ENCODE measurements around the gene PPAT.
"Not testable (repeated sequence)": the region's sequence is repeated elsewhere in the genome, so short reads cannot be mapped to it uniquely, and the experiment has no call there.

The PPAT gene

DNA sequence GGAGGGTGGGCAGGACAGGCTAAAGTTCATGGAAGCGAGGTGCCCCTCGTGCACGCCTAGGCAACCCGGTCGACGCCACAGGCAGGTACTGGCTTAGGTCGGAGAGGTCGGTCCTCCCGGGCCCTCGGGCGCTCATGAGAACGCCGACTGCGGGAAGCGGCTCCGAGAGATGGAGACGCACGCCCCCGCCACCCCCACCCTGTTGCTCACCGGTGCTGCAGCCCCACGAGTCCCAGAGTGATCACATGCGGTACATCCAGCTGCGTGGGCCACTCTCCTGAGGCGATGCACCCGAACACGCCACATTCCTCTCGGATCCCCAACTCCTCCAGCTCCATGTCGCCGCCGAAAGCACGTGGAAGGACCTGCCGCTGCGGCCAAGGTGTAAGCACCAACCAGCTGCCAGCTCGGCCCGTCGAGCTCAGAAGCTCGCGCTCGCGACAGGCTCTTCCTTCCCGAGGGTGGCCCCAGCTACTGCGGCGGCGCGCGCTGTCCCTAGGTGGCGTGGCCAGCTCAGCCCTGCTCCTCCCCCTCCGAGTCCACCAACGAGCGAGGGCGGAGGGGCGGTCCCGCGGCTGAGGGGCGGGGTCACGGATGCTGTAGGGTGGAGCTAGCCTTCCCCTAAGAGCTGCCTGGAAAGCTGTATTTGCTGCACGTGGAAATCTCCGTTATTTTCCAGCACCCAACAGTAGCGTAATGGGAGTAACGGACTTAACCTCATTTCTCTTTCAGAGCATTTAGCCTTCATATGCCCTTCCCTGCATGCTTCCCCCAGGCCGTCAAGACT is at the start of gene PPAT:
TSS of gene PPAT (minus strand) at position 476 of the 787 bp plus-strand sequence. CDS start at position 338, 138 bp downstream.
- peaks cover 14 to 18% of the 10 kb centered on the region in 2 donors for H3K4me1 ChIP-seq (ENCODE audit: control insufficient read depth in 1 of 2, insufficient read depth in 2 of 2, low read length in 2 of 2)
- H3K27me3 ChIP-seq (ENCODE audit: control insufficient read depth in 1 of 2, insufficient read depth in 2 of 2, low read length in 2 of 2) = no peaks in the 10 kb centered on the region

DNA sequence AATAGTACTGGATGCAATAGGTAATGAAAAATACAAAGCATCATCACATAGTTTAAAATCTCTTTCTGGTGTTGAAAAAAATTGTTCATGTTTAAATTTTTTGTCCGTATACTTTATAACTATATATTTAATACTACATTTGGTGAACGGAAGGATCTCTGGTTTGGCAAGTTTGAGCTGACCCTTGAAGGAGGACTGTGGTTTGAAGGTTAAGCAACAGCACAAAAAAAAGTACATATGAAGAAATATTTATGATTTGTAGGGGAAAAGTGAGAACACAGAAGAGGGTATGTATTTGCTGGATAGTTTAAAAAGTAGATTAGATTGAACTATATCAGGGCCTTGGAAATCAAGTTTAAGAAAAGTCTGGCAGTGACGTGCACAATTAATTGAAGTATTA is 45.3 kb upstream of the PPAT start:
- Histone ChIP-seq H3K27ac (ENCODE audit: low read depth, low read length) (no peak overlapping the region), H3K36me3 (ENCODE audit: control insufficient read depth in 1 of 2, insufficient read depth in 2 of 2, low read length in 2 of 2) (peaks cover 14 to 81% of the 10 kb centered on the region in 2 donors), H3K9me3 (ENCODE audit: control insufficient read depth in 1 of 2, low read length in 2 of 2) (no peaks in the 10 kb centered on the region), H3K9ac (ENCODE audit: low read depth in 1 of 2, low read length in 2 of 2) (no peak overlapping the region), H3K4me1 (ENCODE audit: control insufficient read depth in 1 of 2, insufficient read depth in 2 of 2, low read length in 2 of 2) (no peaks in the 10 kb centered on the region), H3K27me3 (ENCODE audit: control insufficient read depth in 1 of 2, insufficient read depth in 2 of 2, low read length in 2 of 2) (no peaks in the 10 kb centered on the region), H3K4me3 (ENCODE audit: low read depth in 1 of 2, low read length in 2 of 2) (no peak overlapping the region)

More for the DNA sequence above, at the start of gene PPAT:
- H3K4me3 ChIP-seq (ENCODE audit: low read depth in 1 of 2, low read length in 2 of 2) = peak within 1 kb of the TSS; percentile 92 to 95
- H3K9ac ChIP-seq (ENCODE audit: low read depth in 1 of 2, low read length in 2 of 2) = peak within 1 kb of the TSS; percentile 60 to 82
- no peaks in the 10 kb centered on the region for H3K36me3 ChIP-seq (ENCODE audit: control insufficient read depth in 1 of 2, insufficient read depth in 2 of 2, low read length in 2 of 2)
- peak within 1 kb of the TSS; percentile 95 for H3K27ac ChIP-seq (ENCODE audit: low read depth, low read length)
- H3K9me3 ChIP-seq (ENCODE audit: control insufficient read depth in 1 of 2, low read length in 2 of 2) = no peaks in the 10 kb centered on the region

DNA sequence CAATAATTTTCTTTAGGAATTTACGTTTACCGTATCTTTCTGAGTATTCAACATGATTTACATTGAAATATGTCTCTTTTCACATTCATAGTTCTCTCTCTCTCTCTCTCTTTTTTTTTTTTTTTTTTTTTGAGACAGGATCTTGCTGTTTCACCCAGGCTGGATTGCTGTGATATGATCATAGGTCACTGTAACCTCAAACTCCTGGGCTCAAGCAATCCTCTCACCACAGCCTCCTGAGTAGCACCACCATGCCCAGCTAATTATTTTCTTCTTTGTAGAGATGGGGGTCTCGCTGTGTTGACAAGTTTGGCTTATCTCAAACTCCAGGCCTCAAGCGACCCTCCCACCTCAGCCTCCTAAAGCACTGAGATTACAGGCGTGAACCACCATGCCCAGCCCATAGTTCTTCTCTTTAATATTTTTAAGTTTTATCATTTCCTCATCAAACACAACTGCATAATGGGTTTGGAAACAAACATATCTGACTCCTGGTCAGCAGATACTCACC is 41.8 kb upstream of the PPAT start:
- H3K4me3 ChIP-seq (ENCODE audit: low read depth in 1 of 2, low read length in 2 of 2) = no peak overlapping the region
- no peaks in the 10 kb centered on the region for H3K27me3 ChIP-seq (ENCODE audit: control insufficient read depth in 1 of 2, insufficient read depth in 2 of 2, low read length in 2 of 2)
- peaks cover 30 to 77% of the 10 kb centered on the region in 2 donors for H3K36me3 ChIP-seq (ENCODE audit: control insufficient read depth in 1 of 2, insufficient read depth in 2 of 2, low read length in 2 of 2)
- H3K4me1 ChIP-seq (ENCODE audit: control insufficient read depth in 1 of 2, insufficient read depth in 2 of 2, low read length in 2 of 2) = no peaks in the 10 kb centered on the region
- no peak overlapping the region for H3K27ac ChIP-seq (ENCODE audit: low read depth, low read length)
- no peak overlapping the region for H3K9ac ChIP-seq (ENCODE audit: low read depth in 1 of 2, low read length in 2 of 2)
- no peaks in the 10 kb centered on the region for H3K9me3 ChIP-seq (ENCODE audit: control insufficient read depth in 1 of 2, low read length in 2 of 2)

DNA sequence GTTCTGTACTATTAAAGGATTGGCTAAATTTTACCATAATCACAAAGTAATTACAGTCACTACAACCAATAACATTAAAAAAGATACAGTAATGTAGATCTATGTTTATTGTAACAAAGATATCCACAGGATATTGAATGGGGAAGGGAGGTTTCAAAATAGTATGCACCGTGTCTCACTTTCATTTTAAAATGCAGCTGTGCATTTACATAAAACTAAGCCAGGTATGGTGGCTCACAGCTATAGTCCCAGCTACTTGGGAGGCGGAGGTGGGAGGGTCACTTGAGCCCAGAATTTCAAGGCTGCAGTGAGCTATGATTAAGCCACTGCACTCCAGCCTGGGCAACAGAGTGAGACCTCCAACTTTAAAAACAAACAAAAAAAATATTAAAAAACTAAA is 40.5 kb upstream of the PPAT start:
- Histone ChIP-seq H3K4me1 (ENCODE audit: control insufficient read depth in 1 of 2, insufficient read depth in 2 of 2, low read length in 2 of 2) (no peaks in the 10 kb centered on the region), H3K9me3 (ENCODE audit: control insufficient read depth in 1 of 2, low read length in 2 of 2) (no peaks in the 10 kb centered on the region), H3K4me3 (ENCODE audit: low read depth in 1 of 2, low read length in 2 of 2) (no peak overlapping the region), H3K27me3 (ENCODE audit: control insufficient read depth in 1 of 2, insufficient read depth in 2 of 2, low read length in 2 of 2) (no peaks in the 10 kb centered on the region), H3K27ac (ENCODE audit: low read depth, low read length) (no peak overlapping the region), H3K36me3 (ENCODE audit: control insufficient read depth in 1 of 2, insufficient read depth in 2 of 2, low read length in 2 of 2) (peaks cover 38 to 75% of the 10 kb centered on the region in 2 donors), H3K9ac (ENCODE audit: low read depth in 1 of 2, low read length in 2 of 2) (no peak overlapping the region)

DNA sequence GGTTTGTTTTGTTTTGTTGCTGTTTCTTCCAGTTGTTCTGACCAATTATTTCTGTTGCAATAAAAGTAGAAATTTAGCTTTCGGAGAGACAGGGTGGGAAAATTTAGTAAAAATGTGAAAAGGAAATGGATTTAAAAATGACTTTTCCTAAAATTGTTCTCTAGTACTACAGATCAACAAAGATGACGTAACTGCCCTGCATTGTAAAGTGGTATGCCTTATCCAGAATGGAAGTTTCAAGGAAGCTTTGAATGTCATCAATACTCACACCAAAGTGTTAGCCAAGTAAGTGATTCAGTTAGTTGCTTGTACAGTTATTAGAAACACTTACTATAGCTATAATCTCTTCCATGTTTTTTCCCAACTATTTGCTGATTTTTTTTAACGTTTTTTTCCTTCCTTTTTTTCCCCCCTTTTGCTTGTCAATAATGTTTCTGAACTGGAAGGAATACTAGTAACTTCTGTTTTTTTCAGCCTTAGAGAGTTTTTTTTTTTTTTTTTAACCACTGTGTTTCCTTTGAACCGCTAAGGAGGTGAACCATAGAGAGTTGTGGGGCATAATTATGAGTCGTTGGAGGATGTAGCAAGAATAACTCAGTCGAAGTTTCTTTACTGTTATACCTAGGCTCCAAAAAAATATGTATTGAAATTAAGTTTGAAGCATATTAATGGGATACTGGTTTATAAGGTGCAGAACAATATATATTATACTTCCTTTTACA is 34.2 kb upstream of the PPAT start:
- no peak overlapping the region for H3K27ac ChIP-seq (ENCODE audit: low read depth, low read length)
- H3K36me3 ChIP-seq (ENCODE audit: control insufficient read depth in 1 of 2, insufficient read depth in 2 of 2, low read length in 2 of 2) = peaks cover 22 to 25% of the 10 kb centered on the region in 2 donors
- peaks cover 29 to 31% of the 10 kb centered on the region in 2 donors for H3K4me1 ChIP-seq (ENCODE audit: control insufficient read depth in 1 of 2, insufficient read depth in 2 of 2, low read length in 2 of 2)
- no peaks in the 10 kb centered on the region for H3K9me3 ChIP-seq (ENCODE audit: control insufficient read depth in 1 of 2, low read length in 2 of 2)
- no peaks in the 10 kb centered on the region for H3K27me3 ChIP-seq (ENCODE audit: control insufficient read depth in 1 of 2, insufficient read depth in 2 of 2, low read length in 2 of 2)
- no peak overlapping the region for H3K4me3 ChIP-seq (ENCODE audit: low read depth in 1 of 2, low read length in 2 of 2)
- no peak overlapping the region for H3K9ac ChIP-seq (ENCODE audit: low read depth in 1 of 2, low read length in 2 of 2)

DNA sequence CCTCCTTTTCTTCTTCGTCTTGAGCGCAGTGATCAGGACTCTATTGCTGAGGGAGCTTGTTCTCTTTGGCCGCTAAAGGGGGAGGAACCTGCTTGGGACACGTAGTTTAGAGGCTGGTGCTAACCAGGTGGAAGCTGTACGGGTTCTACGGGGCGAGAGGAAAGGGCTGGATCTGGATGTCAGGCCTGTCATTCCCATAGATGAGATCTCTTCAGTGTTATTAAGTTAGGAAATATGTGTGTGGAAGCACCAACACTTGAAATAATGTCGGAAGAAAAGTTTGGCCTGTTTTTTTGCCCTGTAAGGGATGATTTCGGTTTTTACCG is 32.6 kb upstream of the PPAT start:
- Histone ChIP-seq H3K27ac (ENCODE audit: low read depth, low read length) (no peak overlapping the region), H3K36me3 (ENCODE audit: control insufficient read depth in 1 of 2, insufficient read depth in 2 of 2, low read length in 2 of 2) (peaks cover 12 to 16% of the 10 kb centered on the region in 2 donors), H3K9ac (ENCODE audit: low read depth in 1 of 2, low read length in 2 of 2) (peak overlapping the region; percentile 89 to 94), H3K9me3 (ENCODE audit: control insufficient read depth in 1 of 2, low read length in 2 of 2) (no peaks in the 10 kb centered on the region), H3K4me1 (ENCODE audit: control insufficient read depth in 1 of 2, insufficient read depth in 2 of 2, low read length in 2 of 2) (peaks cover 29 to 31% of the 10 kb centered on the region in 2 donors), H3K27me3 (ENCODE audit: control insufficient read depth in 1 of 2, insufficient read depth in 2 of 2, low read length in 2 of 2) (no peaks in the 10 kb centered on the region), H3K4me3 (ENCODE audit: low read depth in 1 of 2, low read length in 2 of 2) (peak overlapping the region; percentile 91 to 94)

DNA sequence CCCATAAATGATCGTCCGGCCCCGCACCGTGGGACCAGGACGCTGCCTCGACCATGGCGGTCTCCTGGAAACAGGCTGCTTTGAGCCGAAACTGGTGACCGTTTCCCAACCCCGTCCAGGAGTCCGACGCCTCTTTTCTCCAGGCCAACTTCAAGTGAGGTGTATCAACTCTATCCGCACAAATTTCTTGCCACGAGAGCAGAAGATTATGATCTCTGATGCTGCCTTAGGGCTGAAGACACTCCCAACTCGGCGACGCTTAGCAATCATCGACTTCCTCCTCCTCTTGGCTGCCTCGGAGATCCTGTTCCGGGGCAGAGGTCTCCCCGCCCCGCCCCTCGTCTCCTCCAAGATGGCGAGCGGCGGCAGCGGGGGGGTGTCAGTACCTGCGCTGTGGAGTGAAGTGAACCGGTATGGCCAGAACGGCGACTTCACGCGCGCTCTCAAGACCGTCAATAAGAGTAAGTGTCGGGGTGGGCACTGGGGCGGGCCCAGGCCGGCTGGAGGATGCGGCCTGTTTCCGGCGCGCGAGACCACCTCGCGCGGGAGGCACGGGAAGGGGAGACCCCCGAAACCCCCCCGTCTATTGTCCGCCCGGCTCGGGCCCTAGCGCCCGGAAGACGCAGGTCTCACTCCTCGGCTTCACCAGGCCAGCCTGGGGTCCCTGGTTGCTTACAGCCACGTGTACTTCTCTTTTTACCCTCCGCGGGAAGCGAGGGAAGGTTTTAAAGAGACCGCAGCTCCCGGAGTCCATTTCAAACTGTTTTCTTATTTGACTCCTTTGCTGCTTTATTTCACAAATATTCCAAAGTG is 32.1 kb upstream of the PPAT start, which contains the start of gene SRP72:
TSS of gene SRP72 (plus strand) at position 334 of the 813 bp plus-strand sequence. CDS start at position 353, 19 bp downstream.
- peak within 1 kb of the TSS; percentile 91 to 94 for H3K4me3 ChIP-seq (ENCODE audit: low read depth in 1 of 2, low read length in 2 of 2)
- peak within 1 kb of the TSS; percentile 90 for H3K27ac ChIP-seq (ENCODE audit: low read depth, low read length)
- peak within 1 kb of the TSS; percentile 89 to 94 for H3K9ac ChIP-seq (ENCODE audit: low read depth in 1 of 2, low read length in 2 of 2)
- peaks cover 29 to 31% of the 10 kb centered on the region in 2 donors for H3K4me1 ChIP-seq (ENCODE audit: control insufficient read depth in 1 of 2, insufficient read depth in 2 of 2, low read length in 2 of 2)
- H3K27me3 ChIP-seq (ENCODE audit: control insufficient read depth in 1 of 2, insufficient read depth in 2 of 2, low read length in 2 of 2) = no peaks in the 10 kb centered on the region
- no peaks in the 10 kb centered on the region for H3K9me3 ChIP-seq (ENCODE audit: control insufficient read depth in 1 of 2, low read length in 2 of 2)
- H3K36me3 ChIP-seq (ENCODE audit: control insufficient read depth in 1 of 2, insufficient read depth in 2 of 2, low read length in 2 of 2) = peaks cover 10% of the 10 kb centered on the region in 2 donors

DNA sequence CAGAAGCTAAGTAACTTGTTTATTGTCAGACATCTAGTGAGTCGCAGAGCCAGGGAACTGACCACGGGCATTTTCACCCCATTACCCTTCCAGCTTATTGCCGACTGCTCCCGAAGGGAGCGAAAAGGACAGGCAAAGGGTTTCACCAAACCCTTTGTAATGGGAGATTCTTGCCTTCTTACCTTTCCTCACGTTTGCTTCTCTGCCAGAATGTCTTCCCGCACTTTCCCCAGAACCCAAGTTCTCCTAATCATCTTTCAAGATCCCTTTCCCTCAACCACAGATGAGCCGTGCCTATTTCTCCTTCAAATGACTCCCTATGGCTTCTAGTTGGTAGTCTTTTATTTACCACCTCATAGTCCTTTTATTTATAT is 31.5 kb upstream of the PPAT start:
- Histone ChIP-seq H3K27ac (ENCODE audit: low read depth, low read length) (peak overlapping the region; percentile 90), H3K36me3 (ENCODE audit: control insufficient read depth in 1 of 2, insufficient read depth in 2 of 2, low read length in 2 of 2) (peaks cover 6 to 12% of the 10 kb centered on the region in 2 donors), H3K27me3 (ENCODE audit: control insufficient read depth in 1 of 2, insufficient read depth in 2 of 2, low read length in 2 of 2) (no peaks in the 10 kb centered on the region), H3K4me1 (ENCODE audit: control insufficient read depth in 1 of 2, insufficient read depth in 2 of 2, low read length in 2 of 2) (peaks cover 29 to 31% of the 10 kb centered on the region in 2 donors), H3K9ac (ENCODE audit: low read depth in 1 of 2, low read length in 2 of 2) (peak overlapping the region; percentile 89 to 94), H3K4me3 (ENCODE audit: low read depth in 1 of 2, low read length in 2 of 2) (peak overlapping the region; percentile 91 to 94), H3K9me3 (ENCODE audit: control insufficient read depth in 1 of 2, low read length in 2 of 2) (no peaks in the 10 kb centered on the region)

DNA sequence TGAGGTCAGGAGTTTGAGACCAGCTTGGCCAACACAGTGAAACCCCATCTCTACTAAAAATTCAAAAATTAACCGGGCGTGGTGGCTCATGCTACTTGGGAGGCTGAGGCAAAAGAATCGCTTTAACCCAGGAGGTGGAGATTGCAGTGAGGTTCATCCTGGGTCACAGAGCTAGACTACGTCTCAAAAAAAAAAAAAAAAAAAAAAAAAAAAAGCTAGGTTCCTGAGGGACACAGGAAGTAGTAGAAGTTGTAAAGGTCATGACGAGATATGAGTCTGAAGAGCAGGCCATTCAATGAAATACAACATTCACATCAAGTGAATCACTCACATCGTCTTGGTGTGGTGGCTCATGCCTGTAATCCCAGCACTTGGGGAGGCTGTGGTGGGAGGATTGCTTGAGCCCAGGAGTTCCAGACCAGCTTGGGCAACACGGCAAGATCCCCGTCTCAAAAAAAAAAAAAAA is 30.9 kb upstream of the PPAT start:
- not testable (repeated sequence) for H3K9me3 ChIP-seq (ENCODE audit: control insufficient read depth in 1 of 2, low read length in 2 of 2); H3K27me3 ChIP-seq (ENCODE audit: control insufficient read depth in 1 of 2, insufficient read depth in 2 of 2, low read length in 2 of 2); H3K36me3 ChIP-seq (ENCODE audit: control insufficient read depth in 1 of 2, insufficient read depth in 2 of 2, low read length in 2 of 2)
- H3K9ac ChIP-seq (ENCODE audit: low read depth in 1 of 2, low read length in 2 of 2) = peak overlapping the region; percentile 89 to 94
- H3K4me1 ChIP-seq (ENCODE audit: control insufficient read depth in 1 of 2, insufficient read depth in 2 of 2, low read length in 2 of 2) = peaks cover 29 to 31% of the 10 kb centered on the region in 2 donors
- H3K4me3 ChIP-seq (ENCODE audit: low read depth in 1 of 2, low read length in 2 of 2) = peak overlapping the region; percentile 91 to 94
- H3K27ac ChIP-seq (ENCODE audit: low read depth, low read length) = peak overlapping the region; percentile 90
